ENCODE measurements around the gene CRYBA2.

Gene CRYBA2

GRCh38 chr2:218952160-218952559, 41.1 kb downstream of the CRYBA2 start:
- no peak for DNase-seq

- no peak for DNase-seq
These were observed 46.6 kb downstream of the CRYBA2 start for GRCh38 chr2:218946621-218947020.

DNA sequence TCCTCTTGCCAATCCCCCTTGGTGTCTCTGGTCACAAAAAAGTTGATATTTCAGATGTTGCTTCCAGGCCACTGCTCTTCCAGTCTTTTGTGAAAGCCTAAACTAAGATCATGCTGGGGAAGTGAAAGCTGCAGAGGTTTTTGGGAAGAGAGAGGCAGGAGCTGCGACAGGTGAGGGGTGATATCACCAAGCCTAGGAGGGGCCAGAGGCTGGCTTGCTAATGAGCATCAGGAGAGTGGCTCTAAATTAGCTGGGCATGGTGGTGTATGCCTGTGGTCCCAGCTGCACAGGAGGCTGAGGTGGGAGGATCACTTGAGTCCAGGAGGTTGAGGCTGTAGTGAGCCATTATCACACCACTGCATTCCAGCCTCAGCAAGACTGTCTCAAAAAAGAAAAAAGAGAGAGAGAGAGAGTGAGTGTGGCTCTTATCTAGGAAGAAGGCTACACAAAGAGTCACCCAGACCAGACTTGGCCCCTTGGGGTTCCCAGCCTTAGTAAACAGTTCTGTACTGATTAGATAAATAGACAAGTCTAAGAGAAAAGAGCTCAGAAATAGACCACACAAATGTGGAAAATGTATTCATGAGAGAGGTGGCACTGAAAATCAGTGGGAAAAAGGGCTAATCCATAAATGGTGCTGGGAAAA, 48.3 kb downstream of the CRYBA2 start:
- no peak for DNase-seq

Measured in NCI-H2081 (cell line).